ENCODE results near the gene EDNRA. TPM values are rescaled to one million over a fixed set of nuclear protein-coding genes. Genes with fewer than 3 reads are reported as not detected.

The EDNRA gene
- total and polyA plus RNA-seq, 2 of the 8 experiments (the other 6 are each of a cell fraction or from before 2014, with no cell fraction given) = 1.7 to 3.3 TPM

DNA sequence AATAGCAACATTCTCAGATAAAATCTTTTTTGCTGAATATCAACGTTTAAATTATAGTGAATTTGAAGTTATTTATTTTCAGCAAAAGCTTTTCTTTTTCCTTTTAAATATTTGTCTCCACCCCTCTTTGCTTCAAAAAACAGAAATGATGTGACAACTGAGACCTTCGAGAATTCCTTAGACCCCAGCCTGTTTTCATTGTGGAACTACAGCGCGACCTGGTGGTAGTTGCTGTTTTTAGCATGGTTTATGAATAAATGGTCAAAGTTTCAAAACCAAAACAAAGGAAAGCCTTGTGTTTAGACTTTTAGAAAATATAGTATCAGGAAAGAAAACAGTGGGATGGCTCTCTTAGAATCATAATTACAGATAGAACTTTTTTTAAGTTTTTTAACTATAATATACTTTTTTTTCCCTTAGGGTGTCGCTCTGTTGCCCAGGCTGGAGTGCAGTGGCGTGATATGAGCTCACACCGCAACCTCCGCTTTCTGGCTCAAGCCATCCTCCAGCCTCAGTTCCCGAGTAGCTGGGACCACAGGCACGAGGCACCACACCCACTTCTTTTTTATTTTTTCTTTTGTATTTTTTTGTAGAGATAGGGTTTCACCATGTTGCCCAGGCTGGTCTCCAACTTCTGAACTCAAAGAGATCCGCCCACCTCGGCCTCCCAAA, 109.5 kb downstream of the EDNRA start:
- Histone ChIP-seq H3K14ac (ENCODE audit: insufficient read length) (no peak overlapping the region), H3K4me2 (ENCODE audit: insufficient read depth in 1 of 2, low read depth in 2 of 2, low read length in 2 of 2) (no peak overlapping the region), H4K8ac (ENCODE audit: extremely low read depth, insufficient read depth, low read length) (no peak overlapping the region), H2AFZ (ENCODE audit: low read length) (no peak overlapping the region), H3K23ac (ENCODE audit: insufficient read length) (no peak overlapping the region), H3K23me2 (ENCODE audit: low read depth, low read length) (no peaks in the 10 kb centered on the region), H4K20me1 (replicated peaks in 1 of 2; ENCODE audit: control insufficient read depth in 1 of 2, insufficient read depth in 2 of 2, low read length in 2 of 2) (no peaks in the 10 kb centered on the region), H3K36me3 (ENCODE audit: control insufficient read depth in 2 of 4, insufficient read depth in 4 of 4, low read length in 3 of 4) (no peaks in the 10 kb centered on the region), H3K79me2 (ENCODE audit: control insufficient read depth in 1 of 2, insufficient read depth in 2 of 2, low read length in 2 of 2) (no peaks in the 10 kb centered on the region), H2BK15ac (ENCODE audit: low read length) (no peak overlapping the region), H3K4me1 (replicated peaks in 1 of 4; ENCODE audit: control insufficient read depth in 3 of 4, insufficient read depth in 4 of 4, low read length in 3 of 4) (peaks cover 0 to 3% (median 0%) of the 10 kb centered on the region in 4 experiments; a peak in 1 of 7 replicates), H3K4me3 (ENCODE audit: extremely low read depth in 1 of 4, insufficient read depth in 2 of 4, low read depth in 3 of 4, low read length in 4 of 4) (no peak overlapping the region), H3K9ac (replicated peaks in 1 of 4; ENCODE audit: extremely low read depth in 1 of 4, low read depth in 3 of 4, low read length in 3 of 4) (no peak overlapping the region), H2BK120ac (replicated peaks; ENCODE audit: low read depth, low read length) (no peak overlapping the region), H3K79me1 (ENCODE audit: low read depth, low read length) (no peaks in the 10 kb centered on the region), H2AK5ac (ENCODE audit: low read depth, low read length) (no peak overlapping the region), H3K9me3 (ENCODE audit: insufficient read depth in 2 of 2, low read depth in 1 of 2, low read length in 1 of 2) (peaks cover 0 to under 1% of the 10 kb centered on the region in 2 experiments; a peak in 1 of 4 replicates), H4K5ac (ENCODE audit: insufficient read length, low read depth, low read length) (no peak overlapping the region), H2BK12ac (ENCODE audit: low read depth, low read length) (no peak overlapping the region), H3K4ac (replicated peaks; ENCODE audit: insufficient read length, low read depth, low read length) (no peak overlapping the region), H2BK20ac (ENCODE audit: low read length) (no peak overlapping the region), H2BK5ac (ENCODE audit: low read depth, low read length) (no peak overlapping the region), H3K56ac (replicated peaks; ENCODE audit: insufficient read length, low read depth, low read length) (no peak overlapping the region), H3K27me3 (replicated peaks in 1 of 4; ENCODE audit: control insufficient read depth in 3 of 4, extremely low read depth in 1 of 4, insufficient read depth in 3 of 4, low read length in 3 of 4) (no peaks in the 10 kb centered on the region), H4K91ac (replicated peaks; ENCODE audit: insufficient read length, low read length) (no peak overlapping the region), H3K18ac (ENCODE audit: extremely low read depth, low read length) (no peak overlapping the region), H3K27ac (ENCODE audit: low read depth, low read length) (no peak overlapping the region)
- CTCF ChIA-PET (ENCODE audit: partially characterized antibody) = interaction anchor here (0.5 to 3.1 kb wide), 40 partner anchors 9 to 1372 kb away, joined by 3 to 32 read pairs (median 4); partner anchors contain the start of gene EDNRA
- DNase-seq (ENCODE audit: low read depth in 1 of 2, low spot score in 2 of 2) = peak in 1 of 2 experiments; percentile 82
- TF ChIP-seq, protein P1, sequence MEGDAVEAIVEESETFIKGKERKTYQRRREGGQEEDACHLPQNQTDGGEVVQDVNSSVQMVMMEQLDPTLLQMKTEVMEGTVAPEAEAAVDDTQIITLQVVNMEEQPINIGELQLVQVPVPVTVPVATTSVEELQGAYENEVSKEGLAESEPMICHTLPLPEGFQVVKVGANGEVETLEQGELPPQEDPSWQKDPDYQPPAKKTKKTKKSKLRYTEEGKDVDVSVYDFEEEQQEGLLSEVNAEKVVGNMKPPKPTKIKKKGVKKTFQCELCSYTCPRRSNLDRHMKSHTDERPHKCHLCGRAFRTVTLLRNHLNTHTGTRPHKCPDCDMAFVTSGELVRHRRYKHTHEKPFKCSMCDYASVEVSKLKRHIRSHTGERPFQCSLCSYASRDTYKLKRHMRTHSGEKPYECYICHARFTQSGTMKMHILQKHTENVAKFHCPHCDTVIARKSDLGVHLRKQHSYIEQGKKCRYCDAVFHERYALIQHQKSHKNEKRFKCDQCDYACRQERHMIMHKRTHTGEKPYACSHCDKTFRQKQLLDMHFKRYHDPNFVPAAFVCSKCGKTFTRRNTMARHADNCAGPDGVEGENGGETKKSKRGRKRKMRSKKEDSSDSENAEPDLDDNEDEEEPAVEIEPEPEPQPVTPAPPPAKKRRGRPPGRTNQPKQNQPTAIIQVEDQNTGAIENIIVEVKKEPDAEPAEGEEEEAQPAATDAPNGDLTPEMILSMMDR (IDR thresholded peaks at IDR 0.05; ENCODE audit: control extremely low read depth in 1 of 3, insufficient read depth in 1 of 3, low read depth in 1 of 3, low read length in 3 of 3) = peak in 2 of 3 experiments; percentile 70; a peak in 3 of 4 replicates
- TF ChIP-seq SUZ12 (IDR thresholded peaks at IDR 0.05; ENCODE audit: low read length) = no peak
- peak; percentile 93 to 95 for TF ChIP-seq RAD21 (IDR thresholded peaks at IDR 0.05 in 1 of 2, conservative IDR thresholded peaks at IDR 0.05 in 1 of 2; ENCODE audit: low read depth in 2 of 2, low read length in 2 of 2)
- no peak for TF ChIP-seq NRF1 (IDR thresholded peaks at IDR 0.05; ENCODE audit: low read depth, low read length)
- TF ChIP-seq SRF (IDR thresholded peaks at IDR 0.05; ENCODE audit: low read depth, low read length) = no peak
- TF ChIP-seq TEAD4 (IDR thresholded peaks at IDR 0.05; ENCODE audit: low read depth, low read length) = peak; percentile 52; the same call in 1 of the 2 replicates
- POLR2A ChIA-PET (ENCODE audit: partially characterized antibody) = interaction anchor here (1.2 kb wide), 1 partner anchor 246 kb away, joined by 3 read pairs; no protein-coding TSS in a partner anchor
- FAIRE-seq = peak; percentile 87
- 55% methylated on average over 12 of the region's 12 CpGs; no CpG with 5 or more reads in 1 of the 2 experiments for WGBS, 2 experiments (ENCODE audit: extremely low coverage in 1 of 2, insufficient coverage in 1 of 2, insufficient read length in 1 of 2, insufficient replicate concordance in 2 of 2, low coverage in 1 of 2, low lambda C conversion rate in 2 of 2, missing lambda C conversion rate in 1 of 2)

Data from H1 (cell line).